Uterus (tissue), 4 donors: ENCODE data around the gene SVIL. TPM values are rescaled to one million over a fixed set of nuclear protein-coding genes. Genes with fewer than 3 reads are reported as not detected.

ENCODE experiments used
- DNase-seq, 2 donors: peaks; one replicate each; pipeline ENCODE4 v3.0.0-alpha.2; 2019 to 2020
- H3K27ac ChIP-seq, 2 donors: fragments of 200-600 bp; sonication (generic); 1 replicate in 1 of 2; 2 replicates in 1 of 2; pipeline ENCODE4 v1.5.1; 2016 to 2018
- H3K27me3 ChIP-seq, 2 donors: fragments of 200-600 bp; sonication (generic); one replicate each; pipeline ENCODE4 v1.5.1; 2018 to 2019; ENCODE audit warnings: control low read depth in 1 of 2
- H3K36me3 ChIP-seq, 2 donors: fragments of 200-600 bp; sonication (generic); one replicate each; pipeline ENCODE4 v1.5.1; 2019; ENCODE audit warnings: control low read depth in 1 of 2
- H3K4me1 ChIP-seq, 2 donors: fragments of 200-600 bp; sonication (generic); one replicate each; pipeline ENCODE4 v1.5.1; 2018 to 2019; ENCODE audit warnings: control low read depth in 1 of 2
- H3K4me3 ChIP-seq, 2 donors: fragments of 200-600 bp; sonication (generic); 1 replicate in 1 of 2; 2 replicates in 1 of 2; pipeline ENCODE4 v1.5.1; 2018 to 2019; ENCODE audit warnings: mild to moderate bottlenecking in 1 of 2
- H3K9me3 ChIP-seq, 2 donors: fragments of 200-600 bp; sonication (generic); one replicate each; pipeline ENCODE4 v1.5.1; 2019; ENCODE audit warnings: control low read depth in 1 of 2
- CTCF ChIP-seq, 4 experiments: fragments of 200-600 bp in 2 of 4; fragments of 450-650 bp in 2 of 4; sonication (generic) in 2 of 4; IDR thresholded peaks; one replicate each; pipeline ENCODE4 v1.5.1; 2016 to 2019; ENCODE audit warnings: antibody characterized with exemption in 4 of 4, mild to moderate bottlenecking in 2 of 4, moderate library complexity in 1 of 4
- POLR2A ChIP-seq, 2 donors: fragments of 450-650 bp; IDR thresholded peaks; one replicate each; pipeline ENCODE4 v1.6.1; 2016; ENCODE audit warnings: antibody characterized with exemption in 2 of 2, mild to moderate bottlenecking in 1 of 2, moderate library complexity in 1 of 2
- intact Hi-C: fragments of 100-400 bp; cut with DNase I; formaldehyde crosslinking; loops from one replicate; pipeline ENCODE4 v1.15.1; 2023; ENCODE audit warnings: low total_unique reads
- total RNA-seq, 4 donors: library from RNA; depleted of rRNA in 3 of 4; stranded (reverse); fragments of >200 nt in 3 of 4; gene quantifications; one replicate each; pipeline versions ENCODE4 v1.1.0 to v1.2.4, GENCODE V29; 2014 to 2023
- donor health status: DM: yes; HTN: yes; CAD: no.

The SVIL gene
- total RNA-seq, 4 donors from 2014 or later, result 108 to 316 (median 209) TPM

GRCh38 chr10:29434111-29434510, 200.7 kb downstream of the SVIL start:
- Histone ChIP-seq H3K4me1 (no peaks in the 10 kb centered on the region), H3K4me3 (no peak overlapping the region), H3K27ac (no peak overlapping the region), H3K36me3 (no peaks in the 10 kb centered on the region), H3K27me3 (no peaks in the 10 kb centered on the region), H3K9me3 (peaks cover 0 to 6% of the 10 kb centered on the region in 2 donors)
- TF ChIP-seq POLR2A (IDR thresholded peaks at IDR 0.05) (no peak), CTCF (IDR thresholded peaks at IDR 0.05) (no peak)
- intact Hi-C loops, result no loop called here
- no peak for DNase-seq

GRCh38 chr10:29431711-29432110, 203.1 kb downstream of the SVIL start:
- no peak overlapping the region for H3K27ac ChIP-seq
- DNase-seq, result no peak
- intact Hi-C loops, result no loop called here
- H3K36me3 ChIP-seq, result no peaks in the 10 kb centered on the region
- no peaks in the 10 kb centered on the region for H3K27me3 ChIP-seq
- no peak for TF ChIP-seq POLR2A (IDR thresholded peaks at IDR 0.05)
- no peak for TF ChIP-seq CTCF (IDR thresholded peaks at IDR 0.05)
- H3K9me3 ChIP-seq, result no peaks in the 10 kb centered on the region
- H3K4me3 ChIP-seq, result no peak overlapping the region
- H3K4me1 ChIP-seq, result no peaks in the 10 kb centered on the region

GRCh38 chr10:29430101-29430500, 204.7 kb downstream of the SVIL start:
- H3K36me3 ChIP-seq, result no peaks in the 10 kb centered on the region
- H3K4me3 ChIP-seq, result no peak overlapping the region
- H3K27ac ChIP-seq, result no peak overlapping the region
- TF ChIP-seq CTCF (IDR thresholded peaks at IDR 0.05) (no peak), POLR2A (IDR thresholded peaks at IDR 0.05) (no peak)
- no peak for DNase-seq
- no peaks in the 10 kb centered on the region for H3K27me3 ChIP-seq
- intact Hi-C loops, result no loop called here
- no peaks in the 10 kb centered on the region for H3K9me3 ChIP-seq
- H3K4me1 ChIP-seq, result no peaks in the 10 kb centered on the region

- Histone ChIP-seq H3K9me3 (no peaks in the 10 kb centered on the region), H3K4me1 (no peaks in the 10 kb centered on the region), H3K27ac (no peak overlapping the region), H3K36me3 (no peaks in the 10 kb centered on the region), H3K4me3 (no peak overlapping the region), H3K27me3 (no peaks in the 10 kb centered on the region)
- intact Hi-C loops, result no loop called here
- no peak for DNase-seq
- TF ChIP-seq CTCF (IDR thresholded peaks at IDR 0.05) (no peak), POLR2A (IDR thresholded peaks at IDR 0.05) (no peak)
Observed at GRCh38 chr10:29428486-29428885, 206.3 kb downstream of the SVIL start.

- intact Hi-C loops, result no loop called here
- H3K27me3 ChIP-seq, result no peaks in the 10 kb centered on the region
- TF ChIP-seq CTCF (IDR thresholded peaks at IDR 0.05), result no peak
- TF ChIP-seq POLR2A (IDR thresholded peaks at IDR 0.05), result no peak
- no peak for DNase-seq
- no peak overlapping the region for H3K4me3 ChIP-seq
- H3K36me3 ChIP-seq, result no peaks in the 10 kb centered on the region
- no peaks in the 10 kb centered on the region for H3K9me3 ChIP-seq
- H3K27ac ChIP-seq, result no peak overlapping the region
- no peaks in the 10 kb centered on the region for H3K4me1 ChIP-seq
Observed at GRCh38 chr10:29427667-29428066, 207.1 kb downstream of the SVIL start.
